ENCODE measurements around the gene PGBD1. TPM values are rescaled to one million over a fixed set of nuclear protein-coding genes. Genes with fewer than 3 reads are reported as not detected.

The PGBD1 gene, protein sequence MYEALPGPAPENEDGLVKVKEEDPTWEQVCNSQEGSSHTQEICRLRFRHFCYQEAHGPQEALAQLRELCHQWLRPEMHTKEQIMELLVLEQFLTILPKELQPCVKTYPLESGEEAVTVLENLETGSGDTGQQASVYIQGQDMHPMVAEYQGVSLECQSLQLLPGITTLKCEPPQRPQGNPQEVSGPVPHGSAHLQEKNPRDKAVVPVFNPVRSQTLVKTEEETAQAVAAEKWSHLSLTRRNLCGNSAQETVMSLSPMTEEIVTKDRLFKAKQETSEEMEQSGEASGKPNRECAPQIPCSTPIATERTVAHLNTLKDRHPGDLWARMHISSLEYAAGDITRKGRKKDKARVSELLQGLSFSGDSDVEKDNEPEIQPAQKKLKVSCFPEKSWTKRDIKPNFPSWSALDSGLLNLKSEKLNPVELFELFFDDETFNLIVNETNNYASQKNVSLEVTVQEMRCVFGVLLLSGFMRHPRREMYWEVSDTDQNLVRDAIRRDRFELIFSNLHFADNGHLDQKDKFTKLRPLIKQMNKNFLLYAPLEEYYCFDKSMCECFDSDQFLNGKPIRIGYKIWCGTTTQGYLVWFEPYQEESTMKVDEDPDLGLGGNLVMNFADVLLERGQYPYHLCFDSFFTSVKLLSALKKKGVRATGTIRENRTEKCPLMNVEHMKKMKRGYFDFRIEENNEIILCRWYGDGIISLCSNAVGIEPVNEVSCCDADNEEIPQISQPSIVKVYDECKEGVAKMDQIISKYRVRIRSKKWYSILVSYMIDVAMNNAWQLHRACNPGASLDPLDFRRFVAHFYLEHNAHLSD
- total RNA-seq: 3.0 TPM
- 3.1 TPM for polyA plus RNA-seq (ENCODE audit: insufficient read depth, low read depth, low replicate concordance)
- long read RNA-seq, donor 1: 0 reads
- long read RNA-seq, donor 2: 0 reads
- long read RNA-seq, donor 3: 0 reads
- long read RNA-seq, donor 4, partial matches to known transcripts: 0 of 8 reads
- long read RNA-seq, donor 4, other reads (novel, unspliced or antisense): 6 of 8 reads
- long read RNA-seq, donor 5: 0 reads
- long read RNA-seq, donor 6, partial matches to known transcripts: 0 of 1 reads
- long read RNA-seq, donor 6, other reads (novel, unspliced or antisense): 0 of 1 reads
- long read RNA-seq, donor 7, partial matches to known transcripts: 0 of 2 reads
- long read RNA-seq, donor 7, other reads (novel, unspliced or antisense): 0 of 2 reads
- long read RNA-seq, donor 8: 0 reads
- long read RNA-seq, donor 9: 0 reads
- long read RNA-seq, donor 10: 0 reads

DNA sequence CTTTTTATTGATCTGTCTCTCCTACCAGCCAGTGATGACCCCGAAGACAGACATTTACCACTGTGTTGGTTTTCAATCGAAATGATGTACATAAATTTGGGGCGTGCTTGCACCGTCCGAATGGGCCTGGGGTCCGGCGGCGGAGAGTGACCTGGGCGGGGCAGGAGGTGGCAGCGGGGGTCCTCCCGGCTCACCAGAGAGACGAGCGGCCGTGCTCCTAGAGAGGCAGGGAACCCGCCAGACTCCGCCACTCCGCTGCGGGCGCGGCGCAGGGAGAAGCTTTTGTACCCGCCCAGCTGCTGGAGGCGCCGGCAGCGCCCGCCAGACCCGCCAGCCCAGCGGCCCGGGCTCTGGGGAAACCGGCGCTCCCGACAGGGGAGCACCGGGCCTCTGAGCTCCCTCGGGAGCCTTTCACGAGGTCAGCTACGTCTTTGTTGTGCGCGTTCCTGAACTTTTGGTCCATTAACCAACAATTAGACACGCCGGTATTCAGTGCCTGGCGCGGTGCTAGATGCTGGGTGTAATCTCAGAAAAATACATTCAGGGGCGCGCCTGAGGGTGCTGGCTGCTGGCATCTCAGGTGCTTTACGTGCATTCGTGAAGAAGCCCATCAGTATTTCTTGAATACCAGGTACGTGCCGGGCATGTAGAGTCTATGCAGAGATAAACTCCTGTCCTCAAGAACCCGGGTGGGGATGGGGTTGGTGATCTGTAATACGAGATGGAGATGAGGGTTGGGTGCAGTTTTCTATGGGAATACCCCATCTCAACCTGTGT is at the start of gene PGBD1:
Gene PGBD1, plus strand, starts transcription at position 285 of the 777 bp plus-strand sequence. CDS start 2,242 bp downstream, outside the sequence.
- peak within 1 kb of the TSS; percentile 66 to 75 (median 71) for H3K9ac ChIP-seq (ENCODE audit: low read length in 3 of 3)

DNA sequence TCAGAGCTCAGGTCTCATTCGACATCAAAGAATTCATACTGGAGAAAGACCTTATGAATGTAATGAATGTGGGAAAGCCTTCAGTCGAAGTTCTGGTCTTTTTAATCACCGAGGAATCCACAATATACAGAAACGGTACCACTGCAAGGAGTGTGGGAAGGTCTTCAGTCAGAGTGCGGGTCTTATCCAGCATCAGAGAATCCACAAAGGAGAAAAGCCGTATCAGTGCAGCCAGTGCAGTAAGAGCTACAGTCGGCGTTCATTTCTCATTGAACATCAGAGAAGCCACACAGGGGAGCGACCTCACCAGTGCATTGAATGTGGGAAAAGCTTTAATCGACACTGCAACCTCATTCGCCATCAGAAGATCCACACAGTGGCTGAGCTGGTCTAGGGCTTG is 48.6 kb upstream of the PGBD1 start:
- no peak overlapping the region for H3K4me3 ChIP-seq (ENCODE audit: low read length in 3 of 3)
- H3K4me1 ChIP-seq (ENCODE audit: control insufficient read depth in 2 of 3, insufficient read depth in 2 of 3, low read depth in 1 of 3, low read length in 3 of 3): no peaks in the 10 kb centered on the region
- FAIRE-seq (no peak), DNase-seq (no peak)
- TF ChIP-seq, protein P1, sequence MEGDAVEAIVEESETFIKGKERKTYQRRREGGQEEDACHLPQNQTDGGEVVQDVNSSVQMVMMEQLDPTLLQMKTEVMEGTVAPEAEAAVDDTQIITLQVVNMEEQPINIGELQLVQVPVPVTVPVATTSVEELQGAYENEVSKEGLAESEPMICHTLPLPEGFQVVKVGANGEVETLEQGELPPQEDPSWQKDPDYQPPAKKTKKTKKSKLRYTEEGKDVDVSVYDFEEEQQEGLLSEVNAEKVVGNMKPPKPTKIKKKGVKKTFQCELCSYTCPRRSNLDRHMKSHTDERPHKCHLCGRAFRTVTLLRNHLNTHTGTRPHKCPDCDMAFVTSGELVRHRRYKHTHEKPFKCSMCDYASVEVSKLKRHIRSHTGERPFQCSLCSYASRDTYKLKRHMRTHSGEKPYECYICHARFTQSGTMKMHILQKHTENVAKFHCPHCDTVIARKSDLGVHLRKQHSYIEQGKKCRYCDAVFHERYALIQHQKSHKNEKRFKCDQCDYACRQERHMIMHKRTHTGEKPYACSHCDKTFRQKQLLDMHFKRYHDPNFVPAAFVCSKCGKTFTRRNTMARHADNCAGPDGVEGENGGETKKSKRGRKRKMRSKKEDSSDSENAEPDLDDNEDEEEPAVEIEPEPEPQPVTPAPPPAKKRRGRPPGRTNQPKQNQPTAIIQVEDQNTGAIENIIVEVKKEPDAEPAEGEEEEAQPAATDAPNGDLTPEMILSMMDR (IDR thresholded peaks at IDR 0.05; ENCODE audit: borderline replicate concordance, extremely low read depth, insufficient read depth): no peak
- no peaks in the 10 kb centered on the region for H3K27me3 ChIP-seq (ENCODE audit: control insufficient read depth, insufficient read depth, low read length)
- H3K27ac ChIP-seq (ENCODE audit: low read depth in 2 of 2, low read length in 2 of 2): no peak overlapping the region
- no peaks in the 10 kb centered on the region for H3K9me3 ChIP-seq (ENCODE audit: control insufficient read depth in 2 of 3, insufficient read depth in 1 of 3, low read length in 3 of 3)
- peaks cover 13 to 33% (median 18%) of the 10 kb centered on the region in 3 donors for H3K36me3 ChIP-seq (ENCODE audit: control insufficient read depth in 2 of 3, insufficient read depth in 3 of 3, low read length in 3 of 3)
- H3K9ac ChIP-seq (ENCODE audit: low read length in 3 of 3): no peak overlapping the region
- intact Hi-C loops (cut with DNase I): no loop called here

More for the DNA sequence above, at the start of gene PGBD1:
- peak; percentile 78 to 89 (median 79) for DNase-seq
- intact Hi-C loops (cut with DNase I): no loop called here
- no peaks in the 10 kb centered on the region for H3K4me1 ChIP-seq (ENCODE audit: control insufficient read depth in 2 of 3, insufficient read depth in 2 of 3, low read depth in 1 of 3, low read length in 3 of 3)
- peak within 1 kb of the TSS; percentile 80 to 84 (median 81) for H3K4me3 ChIP-seq (ENCODE audit: low read length in 3 of 3)
- H3K9me3 ChIP-seq (ENCODE audit: control insufficient read depth in 2 of 3, insufficient read depth in 1 of 3, low read length in 3 of 3): peaks cover 0 to 5% (median 0%) of the 10 kb centered on the region in 3 donors
- H3K27me3 ChIP-seq (ENCODE audit: control insufficient read depth, insufficient read depth, low read length): no peaks in the 10 kb centered on the region
- TF ChIP-seq, protein P1 (IDR thresholded peaks at IDR 0.05; ENCODE audit: borderline replicate concordance, extremely low read depth, insufficient read depth): no peak
- FAIRE-seq: no peak
- peaks cover 2 to 6% (median 4%) of the 10 kb centered on the region in 3 donors for H3K36me3 ChIP-seq (ENCODE audit: control insufficient read depth in 2 of 3, insufficient read depth in 3 of 3, low read length in 3 of 3)
- no peak within 1 kb of the TSS for H3K27ac ChIP-seq (ENCODE audit: low read depth in 2 of 2, low read length in 2 of 2)

DNA sequence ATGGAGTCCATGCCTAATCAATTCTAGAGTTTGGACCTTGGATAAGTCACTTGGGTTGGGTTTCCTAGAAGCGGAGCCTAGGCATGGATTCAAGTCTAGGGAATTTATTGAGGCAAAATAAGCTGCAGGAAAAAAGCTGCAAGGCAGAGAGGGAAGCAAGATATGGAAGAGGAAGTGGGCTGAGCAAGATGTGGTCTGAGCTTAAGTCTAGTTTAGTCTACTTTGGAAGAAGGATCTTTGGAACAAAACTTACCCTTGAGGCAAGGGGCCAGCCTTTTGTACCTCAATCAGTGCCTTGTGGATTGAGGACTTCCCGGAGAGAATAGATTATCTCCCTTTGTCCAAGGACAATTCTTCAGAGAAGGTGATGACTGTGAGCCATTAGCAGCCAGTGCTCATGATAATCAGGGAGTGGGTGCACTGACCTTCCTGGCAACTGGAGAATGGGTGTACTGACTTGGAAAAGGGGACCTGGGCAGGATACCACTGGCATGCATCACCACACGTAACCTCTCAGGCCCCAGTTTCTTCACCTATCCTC is 45.4 kb upstream of the PGBD1 start:
- intact Hi-C loops (cut with DNase I): no loop called here
- DNase-seq (no peak), FAIRE-seq (no peak)
- Histone ChIP-seq H3K27me3 (ENCODE audit: control insufficient read depth, insufficient read depth, low read length) (no peaks in the 10 kb centered on the region), H3K4me3 (ENCODE audit: low read length in 3 of 3) (no peak overlapping the region), H3K36me3 (ENCODE audit: control insufficient read depth in 2 of 3, insufficient read depth in 3 of 3, low read length in 3 of 3) (peaks cover 3 to 11% (median 4%) of the 10 kb centered on the region in 3 donors), H3K27ac (ENCODE audit: low read depth in 2 of 2, low read length in 2 of 2) (no peak overlapping the region), H3K4me1 (ENCODE audit: control insufficient read depth in 2 of 3, insufficient read depth in 2 of 3, low read depth in 1 of 3, low read length in 3 of 3) (no peaks in the 10 kb centered on the region), H3K9ac (ENCODE audit: low read length in 3 of 3) (no peak overlapping the region), H3K9me3 (ENCODE audit: control insufficient read depth in 2 of 3, insufficient read depth in 1 of 3, low read length in 3 of 3) (no peaks in the 10 kb centered on the region)
- TF ChIP-seq, protein P1 (IDR thresholded peaks at IDR 0.05; ENCODE audit: borderline replicate concordance, extremely low read depth, insufficient read depth): no peak

Measured in kidney (tissue), 22 donors.